Ovary (tissue), 3 donors: ENCODE results near the gene SUB1.

Experiments used
- EP300 ChIP-seq: sonication (generic); formaldehyde crosslinking; IDR thresholded peaks from one replicate; pipeline ENCODE4 v1.6.1; 2017; ENCODE audit warnings: antibody characterized with exemption
- POLR2A ChIP-seq: fragments of 450-650 bp; IDR thresholded peaks from one replicate; pipeline ENCODE4 v1.6.1; 2017; ENCODE audit warnings: antibody characterized with exemption, mild to moderate bottlenecking, moderate library complexity
- TF ChIP-seq, protein P1 (sequence below), 3 donors: fragments of 450-650 bp in 2 of 3; fragments of 200-600 bp in 1 of 3; IDR thresholded peaks; one replicate each; pipeline versions ENCODE4 v1.5.1 to v1.8.0; 2016 to 2022; ENCODE audit warnings: antibody characterized with exemption in 3 of 3, mild to moderate bottlenecking in 1 of 3
- donor health status: DM: no; HTN: no; CAD: no.

DNA sequence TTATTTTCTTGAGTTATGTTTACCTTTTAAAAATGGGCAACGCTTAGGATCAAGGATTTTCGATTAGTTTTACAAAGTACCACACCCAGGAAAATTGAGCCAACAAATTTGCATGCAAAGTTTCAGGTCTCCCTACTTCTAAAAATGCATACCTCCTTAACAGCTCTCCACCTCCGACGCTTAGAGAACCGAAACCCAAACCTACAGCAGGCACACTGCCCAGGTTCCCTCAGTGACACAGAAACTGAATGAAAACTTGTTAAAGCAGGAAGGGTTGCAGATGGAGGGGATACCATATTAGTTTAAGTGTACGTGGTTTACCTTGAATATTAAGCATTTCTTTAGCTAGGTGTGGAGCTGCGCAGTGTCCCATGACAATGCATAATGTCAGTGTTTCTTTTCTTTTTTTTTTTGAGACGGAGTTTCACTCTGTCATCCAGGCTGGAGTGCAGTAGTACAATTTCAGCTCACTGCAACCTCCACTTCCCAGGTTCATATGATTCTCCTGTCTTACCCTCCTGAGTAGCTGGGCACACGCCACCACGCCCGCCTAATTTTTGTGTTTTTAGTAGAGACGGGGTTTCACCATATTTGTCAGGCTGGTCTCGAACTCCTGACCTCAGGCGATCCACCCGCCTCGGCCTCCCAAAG is 1.6 kb upstream of the SUB1 start:
- TF ChIP-seq POLR2A: no peak
- no peak for TF ChIP-seq EP300
- TF ChIP-seq, protein P1, sequence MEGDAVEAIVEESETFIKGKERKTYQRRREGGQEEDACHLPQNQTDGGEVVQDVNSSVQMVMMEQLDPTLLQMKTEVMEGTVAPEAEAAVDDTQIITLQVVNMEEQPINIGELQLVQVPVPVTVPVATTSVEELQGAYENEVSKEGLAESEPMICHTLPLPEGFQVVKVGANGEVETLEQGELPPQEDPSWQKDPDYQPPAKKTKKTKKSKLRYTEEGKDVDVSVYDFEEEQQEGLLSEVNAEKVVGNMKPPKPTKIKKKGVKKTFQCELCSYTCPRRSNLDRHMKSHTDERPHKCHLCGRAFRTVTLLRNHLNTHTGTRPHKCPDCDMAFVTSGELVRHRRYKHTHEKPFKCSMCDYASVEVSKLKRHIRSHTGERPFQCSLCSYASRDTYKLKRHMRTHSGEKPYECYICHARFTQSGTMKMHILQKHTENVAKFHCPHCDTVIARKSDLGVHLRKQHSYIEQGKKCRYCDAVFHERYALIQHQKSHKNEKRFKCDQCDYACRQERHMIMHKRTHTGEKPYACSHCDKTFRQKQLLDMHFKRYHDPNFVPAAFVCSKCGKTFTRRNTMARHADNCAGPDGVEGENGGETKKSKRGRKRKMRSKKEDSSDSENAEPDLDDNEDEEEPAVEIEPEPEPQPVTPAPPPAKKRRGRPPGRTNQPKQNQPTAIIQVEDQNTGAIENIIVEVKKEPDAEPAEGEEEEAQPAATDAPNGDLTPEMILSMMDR (IDR thresholded peaks at IDR 0.05): no peak
